DND-41 (cell line): ENCODE data around the gene GBP1.
A peak's percentile ranks its signal among the peaks of the same experiment; 100 is the strongest.

Source experiments
- CTCF ChIP-seq: IDR thresholded peaks from 2 replicates; pipeline ENCODE4 v1.5.1; 2012; ENCODE audit warnings: borderline replicate concordance, low read length, moderate library complexity, mild to moderate bottlenecking; ENCODE audit not compliant: poor library complexity, severe bottlenecking; ENCODE audit errors: extremely low read depth
- EZH2 ChIP-seq: IDR thresholded peaks from 3 replicates; pipeline ENCODE4 v1.6.1; 2012; ENCODE audit warnings: borderline replicate concordance, low read depth, mild to moderate bottlenecking, moderate library complexity, low read length, inconsistent platforms; ENCODE audit not compliant: severe bottlenecking

- TF ChIP-seq CTCF: peak; percentile 31
- TF ChIP-seq EZH2: no peak
Observed at GRCh38 chr1:89065079-89065868, at the start of gene GBP1.
